ENCODE results near the gene SMPD3. TPM values are rescaled to one million over a fixed set of nuclear protein-coding genes. Genes with fewer than 3 reads are reported as not detected.

Gene SMPD3
- total and polyA plus RNA-seq, 5 donors from 2014 or later, result 7.1 to 20.3 (median 18.1) TPM

- Mint-ChIP-seq H3K4me3 (no peak overlapping the region), H3K4me1 (peaks cover 0 to 19% (median 9%) of the 10 kb centered on the region in 4 donors), H3K36me3 (no peaks in the 10 kb centered on the region), H3K27me3 (peaks cover 4% of the 10 kb centered on the region), H3K9me3 (no peaks in the 10 kb centered on the region), H3K27ac (no peak overlapping the region)
- ATAC-seq (ENCODE audit: low read depth in 2 of 2), result no peak
- Histone ChIP-seq H3K36me3 (ENCODE audit: control insufficient read depth, insufficient read depth, low read length) (no peaks in the 10 kb centered on the region), H3K4me1 (ENCODE audit: control insufficient read depth, insufficient read depth, low read length, poor library complexity, severe bottlenecking) (peaks cover 4% of the 10 kb centered on the region), H3K27ac (ENCODE audit: insufficient read depth, low read length, poor library complexity, severe bottlenecking) (no peak overlapping the region), H3K9me3 (ENCODE audit: control insufficient read depth in 2 of 2, low read length in 2 of 2) (no peaks in the 10 kb centered on the region), H3K27me3 (ENCODE audit: control insufficient read depth, insufficient read depth, low read length) (no peaks in the 10 kb centered on the region), H3K4me3 (ENCODE audit: low read depth, low read length) (no peak overlapping the region)
- DNase-seq, result no peak
These were observed 53.0 kb downstream of the SMPD3 start for GRCh38 chr16:68395167-68395786.

GRCh38 chr16:68393333-68393732, 55.0 kb downstream of the SMPD3 start:
- DNase-seq (no peak), ATAC-seq (ENCODE audit: low read depth in 2 of 2) (no peak)
- Histone ChIP-seq H3K36me3 (ENCODE audit: control insufficient read depth, insufficient read depth, low read length) (no peaks in the 10 kb centered on the region), H3K27ac (ENCODE audit: insufficient read depth, low read length, poor library complexity, severe bottlenecking) (no peak overlapping the region), H3K4me1 (ENCODE audit: control insufficient read depth, insufficient read depth, low read length, poor library complexity, severe bottlenecking) (no peaks in the 10 kb centered on the region), H3K9me3 (ENCODE audit: control insufficient read depth in 2 of 2, low read length in 2 of 2) (no peaks in the 10 kb centered on the region), H3K27me3 (ENCODE audit: control insufficient read depth, insufficient read depth, low read length) (no peaks in the 10 kb centered on the region), H3K4me3 (ENCODE audit: low read depth, low read length) (no peak overlapping the region)
- no peaks in the 10 kb centered on the region for H3K36me3 Mint-ChIP-seq
- peaks cover 0 to 14% (median 6%) of the 10 kb centered on the region in 4 donors for H3K4me1 Mint-ChIP-seq
- H3K9me3 Mint-ChIP-seq, result no peaks in the 10 kb centered on the region
- peak overlapping the region in 1 of 3 donors; percentile 34 for H3K27ac Mint-ChIP-seq
- H3K27me3 Mint-ChIP-seq, result peaks cover 4% of the 10 kb centered on the region
- H3K4me3 Mint-ChIP-seq, result no peak overlapping the region

GRCh38 chr16:68389750-68390371, 58.4 kb downstream of the SMPD3 start:
- peaks cover 0 to 2% (median 0%) of the 10 kb centered on the region in 4 donors for H3K4me1 Mint-ChIP-seq
- no peak for DNase-seq
- H3K27me3 Mint-ChIP-seq, result no peaks in the 10 kb centered on the region
- no peaks in the 10 kb centered on the region for H3K36me3 Mint-ChIP-seq
- no peak overlapping the region for H3K4me3 Mint-ChIP-seq
- no peak for ATAC-seq (ENCODE audit: low read depth in 2 of 2)
- H3K9me3 ChIP-seq (ENCODE audit: control insufficient read depth in 2 of 2, low read length in 2 of 2), result no peaks in the 10 kb centered on the region
- no peak overlapping the region for H3K4me3 ChIP-seq (ENCODE audit: low read depth, low read length)
- no peak overlapping the region for H3K27ac ChIP-seq (ENCODE audit: insufficient read depth, low read length, poor library complexity, severe bottlenecking)
- H3K27ac Mint-ChIP-seq, result peak overlapping the region in 2 of 3 donors; percentile 51 to 69
- H3K9me3 Mint-ChIP-seq, result no peaks in the 10 kb centered on the region
- H3K36me3 ChIP-seq (ENCODE audit: control insufficient read depth, insufficient read depth, low read length), result no peaks in the 10 kb centered on the region
- no peaks in the 10 kb centered on the region for H3K4me1 ChIP-seq (ENCODE audit: control insufficient read depth, insufficient read depth, low read length, poor library complexity, severe bottlenecking)
- H3K27me3 ChIP-seq (ENCODE audit: control insufficient read depth, insufficient read depth, low read length), result no peaks in the 10 kb centered on the region

- Histone ChIP-seq H3K27me3 (ENCODE audit: control insufficient read depth, insufficient read depth, low read length) (no peaks in the 10 kb centered on the region), H3K27ac (ENCODE audit: insufficient read depth, low read length, poor library complexity, severe bottlenecking) (no peak overlapping the region), H3K4me1 (ENCODE audit: control insufficient read depth, insufficient read depth, low read length, poor library complexity, severe bottlenecking) (no peaks in the 10 kb centered on the region), H3K36me3 (ENCODE audit: control insufficient read depth, insufficient read depth, low read length) (no peaks in the 10 kb centered on the region), H3K9me3 (ENCODE audit: control insufficient read depth in 2 of 2, low read length in 2 of 2) (no peaks in the 10 kb centered on the region), H3K4me3 (ENCODE audit: low read depth, low read length) (no peak overlapping the region)
- peak overlapping the region in 1 of 3 donors; percentile 69 for H3K27ac Mint-ChIP-seq
- no peaks in the 10 kb centered on the region for H3K36me3 Mint-ChIP-seq
- no peaks in the 10 kb centered on the region for H3K27me3 Mint-ChIP-seq
- ATAC-seq (ENCODE audit: low read depth in 2 of 2) (no peak), DNase-seq (no peak)
- no peak overlapping the region for H3K4me3 Mint-ChIP-seq
- H3K9me3 Mint-ChIP-seq, result no peaks in the 10 kb centered on the region
- peaks cover 0 to 2% (median under 1%) of the 10 kb centered on the region in 4 donors for H3K4me1 Mint-ChIP-seq
These were observed 59.3 kb downstream of the SMPD3 start for GRCh38 chr16:68389006-68389405.

- no peaks in the 10 kb centered on the region for H3K9me3 Mint-ChIP-seq
- no peak for ATAC-seq (ENCODE audit: low read depth in 2 of 2)
These were observed 60.2 kb downstream of the SMPD3 start for GRCh38 chr16:68388124-68388523.

GRCh38 chr16:68387301-68387700, 61.0 kb downstream of the SMPD3 start:
- Mint-ChIP-seq H3K4me3 (no peak overlapping the region), H3K27me3 (no peaks in the 10 kb centered on the region), H3K4me1 (peaks cover 0 to 9% (median 2%) of the 10 kb centered on the region in 4 donors), H3K36me3 (no peaks in the 10 kb centered on the region), H3K9me3 (no peaks in the 10 kb centered on the region), H3K27ac (no peak overlapping the region)
- no peak overlapping the region for H3K4me3 ChIP-seq (ENCODE audit: low read depth, low read length)
- no peaks in the 10 kb centered on the region for H3K27me3 ChIP-seq (ENCODE audit: control insufficient read depth, insufficient read depth, low read length)
- no peaks in the 10 kb centered on the region for H3K36me3 ChIP-seq (ENCODE audit: control insufficient read depth, insufficient read depth, low read length)
- DNase-seq (no peak), ATAC-seq (ENCODE audit: low read depth in 2 of 2) (no peak)
- H3K27ac ChIP-seq (ENCODE audit: insufficient read depth, low read length, poor library complexity, severe bottlenecking), result no peak overlapping the region
- H3K4me1 ChIP-seq (ENCODE audit: control insufficient read depth, insufficient read depth, low read length, poor library complexity, severe bottlenecking), result no peaks in the 10 kb centered on the region
- no peaks in the 10 kb centered on the region for H3K9me3 ChIP-seq (ENCODE audit: control insufficient read depth in 2 of 2, low read length in 2 of 2)

More at GRCh38 chr16:68388124-68388523, 60.2 kb downstream of the SMPD3 start:
- H3K36me3 ChIP-seq (ENCODE audit: control insufficient read depth, insufficient read depth, low read length), result no peaks in the 10 kb centered on the region
- H3K36me3 Mint-ChIP-seq, result no peaks in the 10 kb centered on the region
- H3K27ac Mint-ChIP-seq, result no peak overlapping the region
- H3K4me3 Mint-ChIP-seq, result no peak overlapping the region
- H3K27ac ChIP-seq (ENCODE audit: insufficient read depth, low read length, poor library complexity, severe bottlenecking), result no peak overlapping the region
- peaks cover 0 to 7% (median under 1%) of the 10 kb centered on the region in 4 donors for H3K4me1 Mint-ChIP-seq
- H3K27me3 Mint-ChIP-seq, result no peaks in the 10 kb centered on the region
- no peaks in the 10 kb centered on the region for H3K27me3 ChIP-seq (ENCODE audit: control insufficient read depth, insufficient read depth, low read length)
- H3K4me3 ChIP-seq (ENCODE audit: low read depth, low read length), result no peak overlapping the region
- no peaks in the 10 kb centered on the region for H3K4me1 ChIP-seq (ENCODE audit: control insufficient read depth, insufficient read depth, low read length, poor library complexity, severe bottlenecking)
- H3K9me3 ChIP-seq (ENCODE audit: control insufficient read depth in 2 of 2, low read length in 2 of 2), result no peaks in the 10 kb centered on the region
- DNase-seq, result no peak

GRCh38 chr16:68386628-68387027, 61.7 kb downstream of the SMPD3 start:
- no peak for DNase-seq
- no peaks in the 10 kb centered on the region for H3K9me3 Mint-ChIP-seq
- peaks cover 0 to 12% (median 6%) of the 10 kb centered on the region in 4 donors for H3K4me1 Mint-ChIP-seq
- no peak for ATAC-seq (ENCODE audit: low read depth in 2 of 2)
- H3K4me3 Mint-ChIP-seq, result no peak overlapping the region
- Histone ChIP-seq H3K36me3 (ENCODE audit: control insufficient read depth, insufficient read depth, low read length) (no peaks in the 10 kb centered on the region), H3K4me1 (ENCODE audit: control insufficient read depth, insufficient read depth, low read length, poor library complexity, severe bottlenecking) (no peaks in the 10 kb centered on the region), H3K27me3 (ENCODE audit: control insufficient read depth, insufficient read depth, low read length) (no peaks in the 10 kb centered on the region), H3K27ac (ENCODE audit: insufficient read depth, low read length, poor library complexity, severe bottlenecking) (no peak overlapping the region), H3K9me3 (ENCODE audit: control insufficient read depth in 2 of 2, low read length in 2 of 2) (no peaks in the 10 kb centered on the region), H3K4me3 (ENCODE audit: low read depth, low read length) (no peak overlapping the region)
- H3K36me3 Mint-ChIP-seq, result no peaks in the 10 kb centered on the region
- H3K27me3 Mint-ChIP-seq, result no peaks in the 10 kb centered on the region
- H3K27ac Mint-ChIP-seq, result no peak overlapping the region

GRCh38 chr16:68385371-68385770, 62.9 kb downstream of the SMPD3 start:
- Mint-ChIP-seq H3K4me3 (no peak overlapping the region), H3K9me3 (no peaks in the 10 kb centered on the region), H3K27me3 (no peaks in the 10 kb centered on the region), H3K36me3 (no peaks in the 10 kb centered on the region), H3K27ac (peak overlapping the region in 1 of 3 donors; percentile 23), H3K4me1 (peaks cover 0 to 20% (median 8%) of the 10 kb centered on the region in 4 donors)
- no peak for ATAC-seq (ENCODE audit: low read depth in 2 of 2)
- no peaks in the 10 kb centered on the region for H3K9me3 ChIP-seq (ENCODE audit: control insufficient read depth in 2 of 2, low read length in 2 of 2)
- DNase-seq, result no peak
- no peak overlapping the region for H3K27ac ChIP-seq (ENCODE audit: insufficient read depth, low read length, poor library complexity, severe bottlenecking)
- peaks cover 2% of the 10 kb centered on the region for H3K4me1 ChIP-seq (ENCODE audit: control insufficient read depth, insufficient read depth, low read length, poor library complexity, severe bottlenecking)
- no peaks in the 10 kb centered on the region for H3K27me3 ChIP-seq (ENCODE audit: control insufficient read depth, insufficient read depth, low read length)
- H3K4me3 ChIP-seq (ENCODE audit: low read depth, low read length), result no peak overlapping the region
- H3K36me3 ChIP-seq (ENCODE audit: control insufficient read depth, insufficient read depth, low read length), result no peaks in the 10 kb centered on the region

All from CD4-positive, CD25-positive, alpha-beta regulatory T cell (primary cell).